Heart left ventricle (tissue), 13 donors: ENCODE data around the gene ATP2B2.

Experiments used
- CTCF ChIP-seq, 12 donors: fragments of 200-600 bp; sonication (generic) in 4 of 12; IDR thresholded peaks; one replicate each; pipeline versions ENCODE4 v1.5.0 to v1.8.0; 2018 to 2022; ENCODE audit warnings: antibody characterized with exemption in 12 of 12, mild to moderate bottlenecking in 5 of 12
- POLR2A ChIP-seq, 2 donors: fragments of 450-650 bp; IDR thresholded peaks; one replicate each; pipeline ENCODE4 v1.6.1; 2017; ENCODE audit warnings: antibody characterized with exemption in 2 of 2, mild to moderate bottlenecking in 2 of 2, moderate library complexity in 2 of 2
- donor health status: ischemic (EF 13 %, LVEDD 7.1; RV severe dilation, severe dysfunction).
- donor health status: DM: no; HTN: yes; CAD: no.
- donor health status: DM: no; HTN: no; CAD: no.
- donor health status: ischemic (EF 25% LVEDD 6.9; RV normal size, moderate dysfunction).
- donor health status: ischemic (EF 25% LVEDD 5.7; RV mildly dilated, moderate dysfunction).
- donor health status: ischemic (EF 35%, LVEDD 5.7; RV mildly dilated, moderate dysfunction).
- donor health status: nonischemic (EF 11% LVEDD 7.7; RV severe dilation, severe dysfunction).
- donor health status: DM: yes; HTN: yes; CAD: no.
- donor health status: PGD.
- donor health status: ischemic (EF 29% LVEDD 5.4; RV normal size, mild dysfunction).
- donor health status: nonischemic (EF 23%, LVEDD 6.1; RV moderate dilation, normal function).

- TF ChIP-seq CTCF (IDR thresholded peaks at IDR 0.05) (no peak), POLR2A (IDR thresholded peaks at IDR 0.05) (no peak)
These were observed 211.3 kb downstream of the ATP2B2 start for GRCh38 chr3:10294030-10294586.
